Central memory CD4-positive, alpha-beta T cell (primary cell): ENCODE results near the gene ASCC1.
"Not testable (repeated sequence)": the region's sequence is repeated elsewhere in the genome, so short reads cannot be mapped to it uniquely, and the experiment has no call there.

ENCODE experiments used
- DNase-seq: peaks from one replicate; pipeline ENCODE4 v3.0.0; 2022

Gene ASCC1

DNA sequence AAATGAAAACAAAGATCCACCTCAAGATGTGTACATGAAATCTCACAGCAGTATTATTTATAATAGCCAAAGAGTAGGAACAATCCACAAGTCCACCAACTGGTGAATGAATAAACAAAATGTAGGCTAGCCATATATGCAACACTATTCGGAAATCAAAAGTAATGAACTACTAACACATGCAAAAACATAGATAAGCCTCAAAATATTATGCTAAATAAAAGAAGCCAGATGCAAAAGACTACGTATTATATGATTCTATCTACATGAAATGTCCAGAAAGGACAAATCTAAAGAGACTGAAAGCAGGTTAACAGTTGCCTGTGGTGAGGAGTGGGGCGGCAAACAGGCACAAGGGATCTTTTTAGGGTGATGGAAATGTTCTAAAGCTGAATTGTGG is 49.0 kb downstream of the ASCC1 start:
- no peak for DNase-seq

DNA sequence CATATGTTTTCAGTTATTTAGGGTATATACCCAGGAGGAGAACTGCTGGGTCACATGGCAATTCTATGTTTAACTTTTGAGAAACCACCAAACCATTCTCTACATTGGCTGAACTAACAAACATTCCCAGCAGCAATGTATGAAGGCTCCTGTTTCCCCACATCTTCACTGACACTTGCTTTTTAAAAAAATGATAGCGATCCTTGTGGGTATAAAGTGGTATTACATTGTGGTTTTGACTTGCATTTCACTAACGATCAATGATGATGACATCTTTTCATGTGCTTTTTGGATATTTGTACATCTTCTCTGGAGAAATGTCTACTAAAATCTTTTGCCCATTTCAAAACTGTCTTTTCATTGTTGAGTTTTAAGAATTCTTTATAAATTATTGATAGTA is 51.5 kb downstream of the ASCC1 start:
- peak; percentile 17 for DNase-seq

DNA sequence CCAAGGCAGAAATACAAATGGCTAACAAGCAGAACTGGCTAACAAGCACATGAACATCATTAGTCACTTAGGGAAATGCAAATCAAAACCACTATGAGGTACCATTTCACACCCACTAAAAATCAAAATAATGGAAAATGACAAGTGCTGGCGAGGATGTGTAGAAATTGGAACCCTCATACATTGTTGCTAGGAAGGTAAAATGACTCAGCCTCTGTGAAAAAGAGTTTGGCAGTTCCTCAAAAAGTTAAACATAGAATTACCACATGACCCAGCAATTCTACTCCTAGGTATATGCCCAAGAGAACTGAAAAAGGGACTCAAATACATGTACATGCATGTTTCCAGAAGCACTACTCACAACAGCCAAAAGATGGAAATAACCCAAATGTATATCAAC is 53.1 kb downstream of the ASCC1 start:
- no peak for DNase-seq

DNA sequence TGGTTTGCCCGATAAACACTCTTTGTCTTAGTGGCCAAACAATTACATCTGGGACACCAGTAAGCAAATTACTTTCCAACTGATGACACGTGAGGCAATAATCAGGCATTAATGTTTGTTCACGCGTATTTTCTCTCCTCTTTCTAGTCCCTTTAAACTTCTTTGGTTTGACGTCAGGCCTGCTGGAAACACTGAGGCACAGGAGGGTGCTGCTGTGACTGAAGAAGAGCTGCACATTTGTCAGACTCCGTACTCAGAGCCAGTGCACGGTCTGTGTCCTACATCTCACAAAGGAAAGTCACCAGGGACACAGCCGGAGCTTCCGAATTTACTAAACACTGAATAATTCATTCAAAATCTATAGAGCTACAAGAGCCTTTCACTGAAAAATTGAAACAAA is 57.9 kb downstream of the ASCC1 start:
- no peak for DNase-seq

DNA sequence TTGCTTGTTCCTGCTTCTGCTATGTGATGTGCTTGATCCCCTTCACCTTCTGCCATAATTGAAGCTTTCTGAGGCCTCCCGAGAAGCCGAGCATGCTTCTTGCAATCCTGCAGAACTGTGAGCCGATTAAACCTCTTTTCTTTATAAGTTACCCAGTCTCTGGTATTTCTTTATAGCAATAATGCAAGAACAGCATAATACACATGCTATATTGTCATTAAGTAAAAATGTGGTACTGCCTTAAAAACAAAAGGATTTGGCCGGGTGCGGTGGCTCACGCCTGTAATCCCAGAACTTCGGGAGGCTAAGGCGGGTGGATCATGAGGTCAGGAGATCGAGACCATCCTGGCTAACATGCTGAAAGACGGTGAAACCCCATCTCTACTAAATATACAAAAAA is 59.9 kb downstream of the ASCC1 start:
- DNase-seq = no peak

DNA sequence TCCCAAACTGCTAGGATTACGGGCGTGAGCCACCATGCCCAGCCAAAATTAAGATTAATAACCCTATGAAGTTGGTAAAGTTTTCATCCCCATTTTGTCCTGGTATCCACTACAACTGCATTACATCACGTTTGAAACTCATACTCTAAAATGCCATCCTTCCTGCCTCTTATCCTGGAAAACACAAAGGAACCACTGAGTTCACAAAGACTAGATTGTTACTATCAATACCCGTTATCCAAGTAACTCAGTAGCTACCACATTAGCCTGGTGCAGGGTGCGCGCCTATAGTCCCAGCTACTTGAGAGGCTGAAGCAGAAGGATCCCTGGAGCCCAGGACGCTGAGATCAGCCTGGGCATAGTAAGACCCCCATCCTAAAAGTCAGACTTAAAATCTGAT is 63.8 kb downstream of the ASCC1 start:
- DNase-seq = no peak

DNA sequence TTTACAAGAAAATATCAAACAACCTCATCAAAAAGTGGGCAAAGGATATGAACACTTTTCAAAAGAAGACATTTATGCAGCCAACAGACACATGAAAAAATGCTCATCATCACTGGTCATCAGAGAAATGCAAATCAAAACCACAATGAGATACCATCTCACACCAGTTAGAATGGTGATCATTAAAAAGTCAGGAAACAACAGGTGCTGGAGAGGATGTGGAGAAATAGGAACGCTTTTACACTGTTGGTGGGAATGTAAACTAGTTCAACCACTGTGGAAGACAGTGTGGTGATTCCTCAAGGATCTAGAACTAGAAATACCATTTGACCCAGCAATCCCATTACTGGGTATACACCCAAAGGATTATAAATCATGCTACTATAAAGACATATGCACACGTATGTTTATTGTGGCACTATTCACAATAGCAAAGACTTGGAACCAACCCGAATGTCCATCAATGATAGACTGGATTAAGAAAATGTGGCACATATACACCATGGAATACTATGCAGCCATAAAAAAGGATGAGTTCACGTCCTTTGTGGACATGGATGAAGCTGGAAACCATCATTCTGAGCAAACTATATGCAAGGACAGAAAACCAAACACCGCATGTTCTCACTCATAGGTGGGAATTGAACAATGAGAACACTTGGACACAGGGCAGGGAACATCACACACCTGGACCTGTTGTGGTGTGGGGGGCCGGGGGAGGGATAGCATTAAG is 65.2 kb downstream of the ASCC1 start:
- DNase-seq = not testable (repeated sequence)

DNA sequence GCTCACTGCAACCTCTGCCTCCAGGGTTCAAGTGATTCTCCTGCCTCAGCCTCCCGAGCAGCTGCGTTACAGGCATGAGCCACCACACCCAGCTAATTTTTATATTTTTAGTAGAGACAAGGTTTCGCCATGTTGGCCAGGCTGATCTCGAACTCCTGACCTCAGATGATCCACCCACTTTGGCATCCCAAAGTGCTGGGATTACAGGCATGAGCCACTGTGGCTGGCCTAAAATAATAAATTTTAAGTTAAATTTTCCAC is 68.8 kb downstream of the ASCC1 start:
- not testable (repeated sequence) for DNase-seq

DNA sequence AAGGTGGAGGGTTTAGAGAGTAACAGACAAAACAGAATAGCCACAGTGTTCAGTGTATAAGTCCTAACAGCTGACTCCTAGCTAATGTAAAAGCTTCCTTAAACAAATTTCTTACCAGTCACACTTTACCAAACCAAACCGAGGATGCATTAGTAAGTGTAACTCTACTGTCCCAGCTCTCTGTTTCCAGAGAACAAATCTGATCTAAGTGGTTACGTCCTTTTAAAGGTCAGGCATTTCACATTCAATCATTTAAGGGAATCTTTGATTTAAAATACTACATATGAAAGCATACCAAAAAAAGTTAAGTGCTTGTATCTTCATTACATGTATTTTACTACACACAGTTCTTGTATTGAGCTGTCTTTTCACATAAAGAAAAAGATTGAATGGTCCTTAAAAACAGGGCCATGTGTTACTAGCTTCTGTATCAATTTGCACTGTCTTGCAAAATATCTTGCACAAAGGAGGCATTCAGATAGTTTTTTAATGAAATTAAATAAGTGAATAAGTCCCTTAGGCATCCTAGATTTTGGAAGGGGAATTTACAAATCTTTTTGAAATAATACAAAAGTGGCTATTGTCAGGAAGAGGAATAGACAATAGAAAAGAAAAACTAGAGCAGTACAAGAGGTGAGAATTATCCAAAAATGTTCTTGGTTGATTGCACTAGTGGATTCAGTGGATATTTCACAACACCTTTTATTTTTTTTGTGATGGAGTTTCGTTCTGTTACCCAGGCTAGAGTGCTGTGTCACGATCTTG is 69.3 kb downstream of the ASCC1 start:
- DNase-seq = no peak

DNA sequence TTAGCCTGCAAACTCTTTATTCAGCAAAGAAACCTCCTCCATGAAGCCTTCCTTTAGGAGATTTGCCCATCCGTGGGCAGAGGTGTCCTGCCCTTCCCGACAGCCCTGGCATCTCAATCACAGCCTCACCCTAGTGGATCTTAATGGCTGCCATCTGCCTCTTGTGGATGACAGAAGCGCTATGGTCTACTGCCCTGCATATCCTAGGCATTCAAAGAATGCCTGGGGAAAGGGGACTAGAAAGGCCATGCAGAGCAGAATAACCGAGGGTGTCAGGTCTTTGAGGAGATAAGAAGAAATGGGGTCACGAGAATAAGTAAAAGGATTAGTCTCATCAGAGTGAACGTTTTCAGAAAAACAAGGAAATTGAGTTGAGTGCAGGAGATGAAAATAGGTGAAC is 70.0 kb downstream of the ASCC1 start:
- DNase-seq = no peak

DNA sequence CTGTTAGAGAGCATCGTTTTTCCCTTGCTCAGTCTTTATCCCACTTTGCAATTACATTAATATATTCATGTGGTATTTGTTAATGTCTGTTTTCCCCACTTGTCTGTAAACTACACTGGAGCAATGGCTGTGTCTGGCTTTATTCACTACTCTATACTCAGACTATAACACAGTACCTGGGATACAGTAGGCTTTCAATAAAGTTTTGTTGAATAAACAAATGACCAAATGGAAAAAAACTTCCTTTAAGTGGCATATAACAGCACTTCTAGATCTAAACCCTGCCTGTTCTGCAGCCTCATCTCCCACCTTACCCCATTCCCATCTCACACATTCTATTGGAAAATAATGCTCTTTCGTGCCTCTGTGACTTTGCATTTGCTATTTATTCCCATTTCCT is 70.4 kb downstream of the ASCC1 start:
- no peak for DNase-seq

DNA sequence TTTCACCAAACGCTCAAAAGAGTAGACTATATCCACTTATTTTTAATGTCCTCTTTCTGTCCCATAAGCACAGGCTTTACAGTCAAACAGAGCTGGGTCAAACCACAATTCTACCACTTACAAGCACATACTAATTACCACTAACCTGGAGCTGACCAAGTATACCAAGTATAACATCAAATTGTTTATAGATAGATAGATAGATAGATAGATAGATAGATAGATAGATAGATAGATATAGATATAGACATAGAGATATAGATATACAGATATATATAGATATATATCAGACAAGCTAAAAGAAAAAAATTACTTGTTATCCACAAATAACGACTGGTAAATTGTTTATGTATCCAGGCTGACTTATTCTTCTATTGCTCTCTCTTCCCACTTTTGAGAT is 75.2 kb downstream of the ASCC1 start:
- DNase-seq = no peak

DNA sequence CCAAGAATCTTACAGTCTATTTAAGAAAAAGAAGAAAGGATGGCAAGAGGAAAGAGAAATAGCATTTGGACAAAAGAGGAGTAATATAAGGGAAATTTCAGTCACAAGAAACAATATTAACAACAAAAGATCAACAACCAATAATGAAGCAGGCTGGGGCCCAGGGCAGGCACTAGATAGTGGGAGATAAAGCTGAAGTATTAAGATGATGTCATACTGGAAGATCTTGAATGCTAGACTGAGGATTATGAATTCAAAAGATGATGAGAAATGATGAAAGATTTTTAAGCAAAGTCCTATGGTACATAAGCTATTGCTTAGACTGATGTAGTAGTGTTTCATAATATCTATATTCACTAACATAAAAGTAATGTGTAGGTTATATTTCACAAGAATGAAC is 75.9 kb downstream of the ASCC1 start:
- no peak for DNase-seq

DNA sequence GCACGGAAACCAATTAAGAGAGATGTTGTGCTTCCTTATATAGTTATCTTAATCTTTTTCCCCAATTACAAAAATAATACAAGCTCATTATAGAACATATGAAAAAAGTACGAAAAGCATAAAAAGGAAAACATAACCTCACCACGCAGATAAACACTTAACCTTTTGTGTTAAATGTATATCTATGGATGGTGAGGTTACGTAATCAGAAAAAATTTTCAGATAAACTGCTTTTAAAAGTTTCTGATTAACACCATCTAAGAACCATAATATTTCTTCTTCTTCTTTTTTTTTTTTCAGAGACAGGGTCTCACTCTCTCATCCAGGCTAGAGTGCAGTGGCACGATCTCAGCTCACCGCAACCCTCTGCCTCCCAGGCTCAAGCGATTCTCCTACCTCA is 78.5 kb downstream of the ASCC1 start:
- DNase-seq = no peak

DNA sequence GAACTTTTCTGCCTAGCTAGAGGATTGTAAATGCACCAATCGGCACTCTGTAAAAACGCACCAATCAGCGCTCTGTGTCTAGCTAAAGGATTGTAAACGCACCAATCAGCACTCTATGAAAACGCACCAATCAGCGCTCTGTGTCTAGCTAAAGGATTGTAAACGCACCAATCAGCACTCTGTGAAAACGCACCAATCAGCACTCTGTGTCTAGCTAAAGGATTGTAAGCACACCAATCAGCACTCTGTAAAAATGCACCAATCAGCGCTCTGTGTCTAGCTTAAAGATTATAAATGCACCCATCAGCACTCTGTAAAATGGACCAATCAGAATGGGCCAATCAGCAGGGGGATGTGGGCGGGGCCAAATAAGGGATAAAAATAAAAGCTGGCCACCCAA is 79.9 kb downstream of the ASCC1 start:
- DNase-seq = not testable (repeated sequence)

DNA sequence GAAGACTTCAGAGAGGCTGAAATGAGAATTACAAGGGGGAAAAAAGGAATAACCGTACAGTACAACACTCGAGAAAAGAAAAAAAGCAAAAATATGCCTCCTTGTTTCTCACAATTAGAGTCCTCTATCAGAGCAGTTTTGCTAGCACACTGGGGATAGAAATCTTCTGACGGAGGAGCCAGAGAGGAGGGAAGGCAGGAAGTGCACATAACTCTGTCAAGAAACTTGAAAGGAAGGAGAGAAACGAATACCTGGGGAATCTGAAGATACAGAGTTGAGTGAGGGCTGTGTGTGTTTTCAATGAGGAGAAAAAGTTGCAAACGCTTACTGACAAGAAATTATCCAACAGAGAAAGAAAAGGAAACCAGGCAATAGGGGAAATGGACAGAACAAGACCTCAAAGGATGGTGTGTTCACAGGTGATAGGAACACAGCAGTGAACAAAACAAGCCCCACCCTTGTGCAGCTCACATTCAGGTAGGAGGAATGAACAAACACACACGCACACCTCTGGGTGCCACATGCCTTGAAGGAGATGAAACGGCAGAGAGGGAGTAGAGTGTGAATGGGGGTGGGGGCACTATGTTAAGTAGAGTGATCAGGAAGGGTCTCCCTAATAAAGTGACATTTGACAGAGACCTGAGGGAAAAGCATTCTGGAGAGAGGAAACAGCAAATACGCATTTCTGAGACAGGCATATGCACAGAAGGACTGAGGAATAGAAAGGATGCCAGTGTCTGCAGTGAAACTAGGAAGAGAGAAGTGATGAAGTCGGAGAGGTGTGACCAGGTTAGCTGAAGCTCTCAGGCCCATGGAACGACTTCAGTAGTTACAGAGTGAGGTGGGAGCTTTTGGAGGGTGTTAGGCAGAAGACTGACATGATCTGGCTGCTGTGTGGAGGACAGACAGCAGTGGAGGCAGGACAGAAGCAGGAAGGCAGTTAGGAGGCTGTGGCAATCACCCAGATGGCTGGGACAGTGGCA is 81.0 kb downstream of the ASCC1 start:
- DNase-seq = no peak

DNA sequence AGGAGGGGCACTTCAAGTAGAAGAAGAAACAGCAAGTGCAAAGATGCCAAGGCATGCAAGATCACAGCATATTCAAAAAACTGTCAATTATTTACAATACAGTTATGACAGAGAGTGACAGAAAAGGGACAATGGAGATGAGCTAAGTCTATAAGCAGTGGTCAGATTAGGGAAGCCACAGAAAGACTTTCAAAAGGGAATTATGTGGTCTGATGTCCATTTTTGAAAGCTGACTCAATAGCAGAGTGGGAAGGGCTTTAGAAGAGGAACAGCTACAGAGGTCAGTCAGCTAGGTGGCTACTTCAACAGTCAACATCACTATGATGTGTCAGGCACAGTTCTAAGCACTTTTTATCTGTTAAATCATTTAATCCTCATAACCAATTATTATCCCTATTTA is 82.6 kb downstream of the ASCC1 start:
- DNase-seq = no peak

DNA sequence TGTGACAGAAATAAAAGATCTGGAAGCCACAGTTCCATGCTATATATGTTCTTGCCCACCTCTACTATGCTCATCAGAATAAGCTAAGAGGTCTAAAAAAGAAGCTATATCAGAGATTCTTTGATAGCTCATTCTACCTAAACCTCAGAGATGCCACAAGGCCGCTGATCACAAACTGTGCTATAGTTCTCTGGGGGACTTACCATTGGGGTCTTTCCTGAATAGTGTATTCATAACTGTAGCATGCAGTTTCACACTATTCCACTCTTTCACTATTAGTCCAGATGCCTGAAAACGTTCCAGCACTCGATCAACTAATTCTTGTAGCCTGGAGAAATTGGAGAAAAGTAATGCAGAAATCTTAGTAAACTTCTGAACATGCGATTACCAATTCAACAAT is 83.2 kb downstream of the ASCC1 start:
- no peak for DNase-seq

DNA sequence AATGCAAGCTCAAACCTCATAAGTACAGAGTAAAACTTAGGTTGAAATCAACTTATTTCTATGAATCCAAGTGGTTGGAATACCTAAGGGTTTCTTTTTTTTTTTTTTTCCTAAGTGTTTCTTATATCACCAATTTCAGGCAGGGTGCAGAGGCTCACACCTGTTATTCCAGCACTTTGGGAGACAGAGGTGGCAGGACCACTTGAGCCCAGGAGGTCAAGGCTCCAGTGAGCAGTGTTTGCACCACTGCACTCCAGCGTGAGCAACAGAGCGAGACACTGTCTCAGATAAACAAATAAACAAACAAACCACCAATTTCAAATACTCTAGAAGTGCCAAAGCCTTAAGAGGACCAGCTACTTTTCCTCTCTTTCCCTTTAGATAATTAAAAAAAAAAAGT is 88.5 kb downstream of the ASCC1 start:
- no peak for DNase-seq

DNA sequence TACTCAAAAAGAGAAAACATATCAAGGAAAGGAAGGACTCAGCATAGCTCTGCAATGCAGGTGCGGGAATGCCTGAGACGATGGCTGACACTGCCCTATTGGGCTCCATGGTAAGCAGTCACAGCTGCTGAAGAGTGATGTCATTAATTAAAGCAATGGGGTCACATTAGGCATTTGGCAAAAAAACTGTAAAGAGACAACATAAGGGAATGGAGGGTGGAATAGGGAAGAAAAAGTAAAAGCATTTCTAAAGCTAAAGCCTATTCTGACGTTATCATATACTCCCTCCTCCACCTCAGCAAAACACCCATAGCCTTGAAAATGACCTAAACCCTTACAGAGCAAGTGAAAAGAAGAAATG is 89.2 kb downstream of the ASCC1 start:
- no peak for DNase-seq

DNA sequence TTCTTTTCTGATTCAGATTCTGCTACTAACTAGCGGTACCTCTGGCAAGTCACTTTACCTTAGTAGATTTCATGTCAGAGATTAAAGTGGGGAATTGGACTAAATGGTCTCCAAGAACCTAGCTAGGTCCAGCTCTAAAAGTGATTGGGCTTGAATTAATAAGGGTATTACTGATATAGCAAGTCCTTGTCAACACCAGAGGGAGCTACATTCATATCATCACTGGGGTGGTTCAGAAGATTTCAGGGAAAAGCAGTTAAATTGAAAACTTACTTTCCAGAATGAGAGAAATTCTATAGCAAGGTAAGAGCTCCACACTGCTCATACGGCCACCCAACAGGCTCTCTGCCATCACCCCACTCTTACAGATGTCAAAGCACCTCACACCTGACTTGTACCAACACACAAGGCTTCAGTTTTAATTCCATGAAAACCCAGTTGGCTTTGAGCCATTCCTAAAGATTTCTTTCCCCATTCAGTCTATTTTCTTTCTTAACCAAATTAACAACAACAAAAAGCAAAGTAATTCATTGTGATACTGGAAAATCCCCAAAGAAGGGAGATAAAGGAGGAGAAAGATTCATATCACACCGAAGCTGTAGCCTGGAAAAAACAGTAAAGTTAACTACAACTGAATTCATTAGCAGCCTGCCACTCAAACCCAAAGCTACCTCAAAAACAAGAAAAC is 89.7 kb downstream of the ASCC1 start:
- DNase-seq = no peak

DNA sequence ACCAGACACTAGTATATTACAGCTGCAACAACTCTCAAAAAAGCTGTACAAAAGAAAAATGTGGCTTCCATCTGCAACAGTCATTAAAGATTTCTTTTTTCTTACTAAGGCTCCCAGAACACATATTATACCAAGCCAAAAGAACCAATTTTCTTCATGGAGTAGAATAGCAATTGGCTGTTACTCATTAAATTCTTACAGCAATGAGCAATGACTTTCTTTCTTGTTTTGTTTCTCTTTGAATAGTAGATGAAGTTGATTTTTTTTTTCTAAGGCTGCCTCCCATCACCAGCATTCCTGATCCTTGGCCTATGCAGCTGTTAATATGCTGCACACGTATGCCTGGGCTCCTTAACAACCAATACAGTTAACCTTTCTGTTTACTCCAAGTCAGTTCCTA is 91.1 kb downstream of the ASCC1 start:
- DNase-seq = no peak

DNA sequence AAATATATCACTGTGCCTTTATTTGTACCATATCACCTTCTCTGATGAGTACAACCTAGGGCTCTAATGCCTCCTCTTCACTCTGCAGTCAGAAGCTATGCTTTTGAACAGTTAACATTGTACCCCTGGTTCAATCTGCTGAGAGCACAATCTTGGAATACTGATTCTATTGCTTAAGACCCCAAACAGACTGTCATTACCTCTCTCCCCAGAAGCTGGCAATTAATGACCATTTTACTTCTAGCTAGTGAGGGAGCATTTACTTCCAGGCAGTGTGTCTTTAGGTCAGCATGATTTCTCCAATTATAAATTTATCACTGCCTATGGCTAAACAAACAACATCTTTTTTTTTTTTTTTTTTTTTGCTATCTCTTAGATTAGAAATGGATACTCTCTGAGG is 91.7 kb downstream of the ASCC1 start:
- no peak for DNase-seq
